Fibroblast of pulmonary artery (primary cell): ENCODE data around the gene TMEM86B.

Source experiments
- DNase-seq: peaks from one replicate; pipeline ENCODE4 v3.0.0-alpha.2; 2010; ENCODE audit warnings: low read depth
- H3K4me3 ChIP-seq: replicated peaks from 2 replicates; pipeline ENCODE4 v1.5.1; 2011; ENCODE audit warnings: low read depth, mild to moderate bottlenecking, control low read depth, low read length, moderate library complexity
- TF ChIP-seq, protein P1 (sequence below): IDR thresholded peaks from 2 replicates; pipeline ENCODE4 v1.5.1; 2011; ENCODE audit warnings: mild to moderate bottlenecking, control low read depth, low read length, inconsistent platforms; ENCODE audit errors: missing control alignments

TMEM86B gene

GRCh38 chr19:55196803-55197202 lies 31.8 kb downstream of the TMEM86B start:
- no peak for DNase-seq
- TF ChIP-seq, protein P1, sequence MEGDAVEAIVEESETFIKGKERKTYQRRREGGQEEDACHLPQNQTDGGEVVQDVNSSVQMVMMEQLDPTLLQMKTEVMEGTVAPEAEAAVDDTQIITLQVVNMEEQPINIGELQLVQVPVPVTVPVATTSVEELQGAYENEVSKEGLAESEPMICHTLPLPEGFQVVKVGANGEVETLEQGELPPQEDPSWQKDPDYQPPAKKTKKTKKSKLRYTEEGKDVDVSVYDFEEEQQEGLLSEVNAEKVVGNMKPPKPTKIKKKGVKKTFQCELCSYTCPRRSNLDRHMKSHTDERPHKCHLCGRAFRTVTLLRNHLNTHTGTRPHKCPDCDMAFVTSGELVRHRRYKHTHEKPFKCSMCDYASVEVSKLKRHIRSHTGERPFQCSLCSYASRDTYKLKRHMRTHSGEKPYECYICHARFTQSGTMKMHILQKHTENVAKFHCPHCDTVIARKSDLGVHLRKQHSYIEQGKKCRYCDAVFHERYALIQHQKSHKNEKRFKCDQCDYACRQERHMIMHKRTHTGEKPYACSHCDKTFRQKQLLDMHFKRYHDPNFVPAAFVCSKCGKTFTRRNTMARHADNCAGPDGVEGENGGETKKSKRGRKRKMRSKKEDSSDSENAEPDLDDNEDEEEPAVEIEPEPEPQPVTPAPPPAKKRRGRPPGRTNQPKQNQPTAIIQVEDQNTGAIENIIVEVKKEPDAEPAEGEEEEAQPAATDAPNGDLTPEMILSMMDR = no peak
- no peak overlapping the region for H3K4me3 ChIP-seq

- no peak for DNase-seq
- no peak overlapping the region for H3K4me3 ChIP-seq
- TF ChIP-seq, protein P1 = no peak
These were observed 35.1 kb downstream of the TMEM86B start for GRCh38 chr19:55193481-55193880.

GRCh38 chr19:55189403-55189835 lies 39.1 kb downstream of the TMEM86B start:
- H3K4me3 ChIP-seq = no peak overlapping the region

GRCh38 chr19:55188625-55189024 lies 39.9 kb downstream of the TMEM86B start:
- TF ChIP-seq, protein P1 = no peak
- DNase-seq = peak; percentile 53
- no peak overlapping the region for H3K4me3 ChIP-seq

More at GRCh38 chr19:55189403-55189835, 39.1 kb downstream of the TMEM86B start:
- TF ChIP-seq, protein P1 = no peak
- peak; percentile 99 for DNase-seq

DNA sequence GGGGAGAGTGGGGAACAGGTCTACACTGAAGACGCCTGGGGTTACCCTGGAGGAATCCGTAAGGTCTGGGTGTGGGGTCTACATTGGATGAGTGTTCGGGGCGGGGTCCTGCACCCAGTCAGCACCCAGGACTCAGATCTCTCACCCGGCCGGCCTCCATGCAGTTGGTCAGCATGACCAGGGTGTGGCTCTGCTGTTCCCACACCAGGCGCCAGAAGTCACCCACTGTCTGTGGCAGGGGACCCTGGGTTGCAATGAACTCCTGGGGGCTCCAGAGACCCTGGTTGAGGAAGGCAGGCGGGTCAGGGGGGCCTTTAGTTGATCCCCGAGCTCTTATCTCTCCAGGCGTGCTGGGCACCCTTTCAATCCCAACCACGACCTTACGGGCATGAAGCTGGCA lies 42.5 kb downstream of the TMEM86B start:
- TF ChIP-seq, protein P1 = no peak
- DNase-seq = no peak
- H3K4me3 ChIP-seq = no peak overlapping the region

DNA sequence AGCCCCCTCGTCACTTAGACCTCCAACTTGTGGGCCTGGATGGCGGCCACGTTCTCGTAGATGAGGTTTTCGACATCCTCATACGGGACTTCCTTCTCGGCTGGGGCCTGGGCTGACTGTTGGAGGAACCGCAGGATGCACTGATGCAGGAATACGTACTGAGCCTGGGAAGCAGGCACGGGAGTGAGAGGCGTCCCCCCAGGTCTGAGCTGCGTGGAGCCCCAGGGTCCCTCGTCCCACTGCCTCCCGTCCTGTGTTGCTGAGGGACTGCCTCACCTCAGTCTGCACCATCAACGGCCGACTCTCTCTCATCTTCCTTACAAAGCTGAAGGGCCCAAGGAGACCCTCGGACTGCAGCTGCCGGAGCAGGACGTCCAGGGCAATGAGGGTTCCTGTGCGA lies 46.8 kb downstream of the TMEM86B start:
- no peak for DNase-seq
- H3K4me3 ChIP-seq = no peak overlapping the region
- TF ChIP-seq, protein P1 = no peak

- DNase-seq = no peak
- H3K4me3 ChIP-seq = peak within 1 kb of the TSS; percentile 44
- TF ChIP-seq, protein P1 = no peak
These were observed 48.7 kb downstream of the TMEM86B start, which contains the start of gene SYT5 for GRCh38 chr19:55179606-55180484. Gene SYT5, minus strand, starts transcription at chr19:55180289. Its CDS starts 1,248 bp downstream, at chr19:55179041.
